GM18498 (cell line): ENCODE measurements around the gene IKBKE.

Experiments
- ATAC-seq: cut with Tn5 transposase; IDR thresholded peaks from one replicate; pipeline ENCODE4 v1.9.1; 2021; ENCODE audit warnings: mild to moderate bottlenecking, moderate library complexity; ENCODE audit not compliant: unreplicated experiment

Gene IKBKE

DNA sequence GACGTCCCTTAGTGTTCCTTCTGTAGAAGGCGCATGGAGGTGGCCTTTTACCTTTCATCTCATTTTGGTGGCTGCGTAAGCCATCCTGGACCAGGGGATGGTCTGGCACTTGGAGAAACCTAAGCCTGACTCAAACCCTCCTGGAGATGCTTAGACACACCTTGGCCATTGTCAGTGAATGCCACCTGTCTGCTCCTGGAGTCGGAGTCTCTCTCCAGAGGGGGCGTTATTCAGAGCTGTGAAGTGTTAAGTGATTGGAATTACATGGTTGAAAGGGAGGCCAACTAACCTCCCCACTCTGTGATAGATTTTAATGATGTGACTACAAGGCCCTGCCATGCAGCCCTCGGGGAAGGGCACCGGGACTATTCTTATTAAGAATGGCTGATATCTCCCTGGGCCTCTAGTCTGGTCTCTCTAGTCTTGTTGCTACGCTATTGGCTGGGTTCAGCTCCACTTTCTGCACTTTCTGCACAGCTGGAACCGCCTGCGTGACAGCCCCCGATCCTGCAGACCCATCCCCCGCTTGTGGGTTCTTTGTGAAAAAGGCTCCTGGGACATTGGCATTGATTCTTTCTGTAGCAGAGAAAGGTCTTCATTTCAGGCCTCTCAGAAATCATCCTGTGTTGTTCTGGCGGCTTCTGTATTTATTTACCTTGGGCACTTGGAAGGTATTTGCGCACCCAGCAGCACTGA lies 41.2 kb downstream of the IKBKE start:
- no peak for ATAC-seq

GRCh38 chr1:206512058-206512850 lies 42.0 kb downstream of the IKBKE start:
- no peak for ATAC-seq

DNA sequence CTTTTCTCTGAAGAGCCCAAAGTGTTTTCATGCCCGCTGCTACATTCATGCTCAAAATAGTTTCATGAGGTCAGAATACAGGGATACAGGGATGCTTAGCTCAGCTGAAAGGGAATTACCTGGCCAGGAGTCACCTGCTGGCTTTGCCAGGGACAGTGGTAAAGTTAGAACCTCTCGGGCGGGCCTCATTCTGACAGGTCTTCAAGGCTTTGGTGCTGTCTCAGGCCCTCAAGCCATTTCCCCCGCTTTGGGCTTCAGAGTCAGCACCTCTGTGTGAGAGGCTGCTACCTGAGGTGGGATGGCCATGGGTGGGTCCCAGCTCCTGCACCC lies 42.5 kb downstream of the IKBKE start:
- ATAC-seq: no peak

- ATAC-seq: no peak
Observed at GRCh38 chr1:206513312-206514111, 43.2 kb downstream of the IKBKE start.

DNA sequence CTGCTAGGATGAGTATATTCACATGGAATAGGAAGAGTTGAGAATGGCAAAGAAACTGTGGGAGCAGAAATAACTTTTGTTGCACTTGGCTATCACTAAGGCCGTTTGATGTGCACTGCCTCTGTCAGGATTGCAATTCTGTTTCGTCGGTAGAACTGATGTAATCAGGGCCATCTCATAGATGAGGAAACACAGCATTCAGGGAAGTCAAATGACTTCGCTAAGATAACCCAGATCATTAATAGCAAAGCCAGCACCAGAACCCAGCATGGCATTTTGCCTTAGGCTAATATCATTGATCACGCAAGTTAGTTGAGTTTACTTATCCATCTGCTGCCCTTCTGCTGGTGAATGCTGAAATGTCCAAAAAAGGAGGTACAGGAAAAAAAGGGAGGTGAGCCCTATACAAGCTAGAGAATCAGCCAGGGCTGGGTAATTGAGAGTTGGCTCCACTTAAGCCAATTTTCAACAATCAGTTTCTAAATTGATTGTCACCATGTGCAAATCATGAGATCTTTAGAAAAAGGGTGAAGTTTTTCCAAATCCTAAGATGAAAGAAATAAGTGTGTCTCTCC lies 44.6 kb downstream of the IKBKE start:
- no peak for ATAC-seq

GRCh38 chr1:206516728-206516990 lies 46.4 kb downstream of the IKBKE start:
- no peak for ATAC-seq

GRCh38 chr1:206517784-206518183 lies 47.5 kb downstream of the IKBKE start:
- no peak for ATAC-seq

DNA sequence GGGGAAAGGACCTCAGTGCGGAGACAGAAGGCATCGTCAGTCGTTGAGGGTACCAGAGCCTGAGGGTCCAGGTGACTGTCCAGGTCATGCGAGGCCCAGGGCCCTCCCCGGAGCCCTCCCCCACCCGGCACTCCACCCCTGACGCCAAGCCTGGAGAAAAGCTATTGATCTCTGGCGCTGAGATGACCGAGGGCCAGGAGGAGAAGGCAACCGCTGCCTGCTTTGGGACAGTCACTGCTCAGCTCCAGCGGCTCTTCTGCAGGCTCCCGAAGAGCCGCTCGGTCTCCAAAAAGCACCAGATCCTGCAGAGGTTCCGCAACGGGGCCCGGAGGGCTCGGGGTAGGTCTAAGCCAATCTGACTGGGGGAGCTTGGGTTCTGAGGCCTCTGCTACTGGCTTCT lies 47.9 kb downstream of the IKBKE start:
- no peak for ATAC-seq

DNA sequence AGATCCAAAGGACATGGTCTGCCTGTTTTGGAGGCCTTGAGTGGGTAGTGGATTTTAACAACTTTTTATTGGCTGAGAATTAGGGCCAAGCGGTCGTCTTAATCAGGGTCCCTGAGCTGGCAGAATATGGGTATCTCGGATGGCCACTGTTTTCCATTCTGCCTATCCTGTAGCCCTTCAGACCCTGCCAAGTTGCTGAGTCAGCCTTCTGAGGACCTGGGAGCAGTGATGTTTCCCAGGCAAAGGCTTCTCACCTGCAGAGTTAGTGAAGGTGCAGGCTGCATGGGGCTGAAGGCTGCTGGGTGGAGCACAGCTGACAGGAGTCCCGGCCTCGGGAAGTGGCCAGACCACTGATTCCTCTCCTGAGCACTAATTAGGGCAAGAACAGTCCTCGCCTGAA lies 48.5 kb downstream of the IKBKE start:
- no peak for ATAC-seq

- ATAC-seq: no peak
Observed at GRCh38 chr1:206521127-206521526, 50.9 kb downstream of the IKBKE start.

- ATAC-seq: no peak
Observed at GRCh38 chr1:206521694-206522402, 51.6 kb downstream of the IKBKE start.

GRCh38 chr1:206524739-206525364 lies 54.6 kb downstream of the IKBKE start:
- no peak for ATAC-seq

DNA sequence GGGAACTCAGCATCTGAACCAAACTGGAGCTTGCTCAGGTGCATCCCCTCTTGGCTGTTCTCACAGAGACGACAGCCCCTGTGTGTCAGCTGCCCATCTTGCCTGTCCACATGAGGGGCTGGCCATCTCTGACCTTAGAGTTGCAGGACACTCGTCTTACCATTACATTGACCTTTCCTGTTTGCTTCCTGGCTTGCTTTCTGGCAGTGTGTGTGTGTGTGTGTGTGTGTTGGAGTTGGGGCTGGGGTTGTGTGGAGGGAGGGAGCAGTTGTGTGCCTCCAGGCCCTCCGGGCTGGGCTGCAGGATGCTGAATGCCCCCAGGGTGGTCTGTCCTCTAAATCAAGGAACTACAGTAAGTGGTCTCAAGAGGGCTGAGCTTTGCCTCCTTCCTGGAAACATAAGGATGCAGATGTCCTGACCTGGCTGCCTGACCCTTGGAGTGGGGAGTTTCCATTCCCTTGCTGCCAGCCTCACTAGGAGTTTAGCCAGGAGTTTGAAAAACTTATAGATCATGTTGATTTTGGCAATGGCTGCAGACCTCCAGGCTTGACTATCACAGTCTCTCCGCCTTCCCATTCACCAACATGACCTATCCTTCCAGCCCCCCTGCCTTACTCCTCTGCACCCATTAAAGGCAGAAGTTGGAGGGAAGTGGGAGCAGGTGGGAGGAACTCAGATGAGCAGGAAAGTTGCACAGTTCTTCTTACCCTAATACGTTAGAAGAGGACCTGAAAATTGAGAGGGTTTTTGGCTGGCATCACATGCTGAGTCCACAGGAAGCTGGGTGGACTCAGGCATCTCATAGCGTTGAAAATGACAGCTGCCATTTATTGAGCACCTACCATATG lies 56.0 kb downstream of the IKBKE start:
- no peak for ATAC-seq

- ATAC-seq: no peak
Observed at GRCh38 chr1:206529425-206529824, 59.1 kb downstream of the IKBKE start.

DNA sequence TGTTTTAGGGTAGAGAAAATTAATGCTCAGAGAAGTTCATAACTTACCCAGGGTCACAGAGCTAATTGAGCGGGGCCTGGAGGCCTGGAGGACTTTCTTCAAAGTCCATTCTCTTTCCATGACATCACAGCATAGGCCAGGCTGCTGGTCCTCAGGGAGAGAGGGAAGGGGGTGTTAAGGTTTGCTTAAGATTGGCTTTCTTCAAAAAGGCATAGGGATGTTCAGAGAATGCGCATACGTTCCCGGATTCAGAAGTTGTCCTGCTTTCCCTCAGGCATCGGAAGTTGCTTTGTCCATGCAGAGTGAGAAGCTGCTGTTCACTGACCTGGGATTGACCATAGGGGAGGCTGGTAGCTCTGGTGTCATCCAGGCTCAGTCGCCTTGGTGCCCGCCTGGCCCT lies 62.1 kb downstream of the IKBKE start:
- ATAC-seq: no peak

DNA sequence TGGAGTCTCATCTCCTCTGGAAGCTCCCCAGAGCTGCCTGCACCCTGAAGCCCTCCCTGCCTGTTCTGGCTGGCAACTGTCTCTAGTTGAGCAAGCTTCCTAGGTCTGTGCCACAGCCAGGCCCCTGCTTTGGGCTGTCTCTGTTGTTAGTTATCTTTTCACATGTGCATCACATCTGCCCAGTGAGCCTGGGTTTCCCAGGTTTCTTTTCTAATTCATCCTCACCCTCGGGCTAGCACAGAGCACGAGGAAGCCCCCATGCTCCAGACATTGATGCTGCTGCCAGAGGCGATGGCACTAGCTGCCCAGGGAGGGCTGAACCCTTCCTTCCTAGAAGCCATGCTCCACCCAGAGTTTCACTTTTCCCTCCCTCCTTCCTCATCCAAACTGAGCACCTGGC lies 64.3 kb downstream of the IKBKE start:
- no peak for ATAC-seq

DNA sequence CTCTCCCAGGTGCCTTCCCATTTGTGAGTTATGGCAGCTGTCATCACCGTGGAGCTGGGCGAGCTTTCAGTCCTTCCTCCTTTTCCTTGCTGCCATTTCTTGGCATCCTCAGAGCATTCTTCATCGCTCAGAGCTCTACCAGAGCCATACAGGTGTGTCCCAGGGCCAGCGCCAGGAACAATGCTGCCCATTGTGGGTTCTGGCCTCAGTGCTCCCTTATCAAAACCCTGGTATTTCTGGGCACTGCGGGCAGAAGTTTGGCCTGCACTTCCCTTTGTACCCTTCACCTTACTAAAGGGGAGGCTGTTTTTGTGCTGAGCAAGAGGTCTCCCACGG lies 65.5 kb downstream of the IKBKE start:
- ATAC-seq: no peak

DNA sequence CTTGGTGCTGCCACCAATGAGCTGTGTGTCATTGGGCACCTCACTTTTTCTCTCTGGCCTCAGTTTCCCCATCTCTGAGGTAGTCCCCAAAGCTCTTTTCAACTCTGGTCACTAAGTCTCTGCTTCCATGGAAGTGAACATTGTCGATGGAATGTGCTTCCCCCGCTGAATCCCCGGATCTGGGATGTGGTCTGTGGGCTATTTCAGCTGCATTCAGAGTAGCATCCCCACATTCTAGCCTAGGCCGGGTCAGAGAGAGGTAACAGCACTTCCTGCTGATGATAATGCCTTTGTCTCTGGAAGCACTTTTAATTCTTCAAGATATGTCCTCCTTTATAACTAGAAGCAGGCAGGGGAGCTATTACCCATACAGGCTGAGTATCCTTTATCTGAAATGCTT lies 66.9 kb downstream of the IKBKE start:
- no peak for ATAC-seq

DNA sequence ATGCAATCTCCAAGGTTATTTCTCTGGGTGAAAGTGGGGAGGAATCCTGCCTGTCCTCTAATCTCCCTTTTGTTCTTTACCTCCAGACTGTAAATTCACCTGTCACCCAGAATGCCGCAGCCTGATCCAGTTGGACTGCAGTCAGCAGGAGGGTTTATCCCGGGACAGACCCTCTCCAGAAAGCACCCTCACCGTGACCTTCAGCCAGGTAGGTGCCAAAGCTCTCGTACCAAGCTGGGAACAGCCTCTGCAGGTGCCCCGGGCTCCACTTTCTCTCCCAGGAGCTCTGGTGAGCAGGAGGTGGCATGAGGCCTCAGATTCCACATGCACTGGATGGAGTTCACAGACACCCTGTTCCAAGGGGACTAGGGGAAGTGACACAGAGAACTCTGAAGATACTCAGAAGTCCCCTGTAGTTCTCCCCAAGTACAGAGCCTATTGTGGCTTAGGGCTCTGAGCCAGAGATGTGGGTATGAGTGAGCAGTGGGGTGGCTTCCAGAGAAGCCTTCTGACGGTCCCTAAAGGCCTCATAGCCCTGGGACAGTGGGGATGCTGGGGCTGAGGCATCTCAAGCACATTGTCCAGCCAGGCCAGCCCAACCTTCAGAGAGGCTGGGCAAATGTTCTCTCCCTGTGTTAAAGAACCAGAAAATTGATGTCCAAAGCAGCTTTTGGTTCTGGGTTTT lies 68.0 kb downstream of the IKBKE start:
- no peak for ATAC-seq
